Measurements from ENCODE around the gene ISG20. TPM values are rescaled to one million over a fixed set of nuclear protein-coding genes. Genes with fewer than 3 reads are reported as not detected.
A peak's percentile ranks its signal among the peaks of the same experiment; 100 is the strongest.

ISG20 gene
- polyA plus RNA-seq, 2 of the 4 experiments (the other 2 are of a cell fraction), result 7.2 to 47.4 TPM

DNA sequence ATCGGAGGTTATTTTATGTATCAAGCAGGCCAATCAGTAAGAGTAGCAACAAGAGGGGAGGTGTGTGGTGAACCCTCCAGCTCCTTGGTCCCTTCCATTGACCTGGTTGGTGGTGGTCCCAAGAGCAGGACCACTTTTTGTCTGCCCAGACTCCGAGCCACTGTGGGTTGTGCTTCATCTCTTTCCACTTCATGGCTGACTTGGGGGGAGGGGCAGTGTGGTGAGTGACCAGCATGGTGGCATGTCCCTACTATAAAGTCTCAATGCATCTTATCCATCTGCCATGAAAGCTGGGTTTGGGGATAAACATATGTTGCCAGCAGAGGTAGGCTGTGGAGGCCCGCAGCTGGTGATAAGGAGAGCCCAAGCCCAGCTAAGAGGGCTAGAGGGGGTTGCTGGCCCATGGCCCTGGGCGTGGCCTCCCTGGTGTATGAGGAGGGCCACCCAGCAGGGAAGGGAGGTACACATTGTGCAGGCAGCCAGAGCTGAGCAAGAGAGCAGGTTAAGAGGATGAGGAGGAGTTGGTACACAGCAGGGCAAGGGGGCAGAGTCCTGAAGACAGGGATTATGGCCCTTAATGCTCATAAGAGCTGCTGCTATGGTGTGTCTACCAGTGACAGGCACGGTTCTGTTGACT, 10.7 kb upstream of the ISG20 start:
- TF ChIP-seq EHF (CRISPR knock-in tag; IDR thresholded peaks at IDR 0.05), result no peak
- no peak for TF ChIP-seq NFE2L2 (conservative IDR thresholded peaks at IDR 0.05; ENCODE audit: low read length)
- no peak for TF ChIP-seq KDM5A (IDR thresholded peaks at IDR 0.05)
- no peak for TF ChIP-seq EHMT2 (IDR thresholded peaks at IDR 0.05; ENCODE audit: low read depth)
- TF ChIP-seq HOXB5 (CRISPR knock-in tag; IDR thresholded peaks at IDR 0.05), result no peak
- TF ChIP-seq SMC3 (IDR thresholded peaks at IDR 0.05), result no peak
- TF ChIP-seq FOSL2 (IDR thresholded peaks at IDR 0.05), result no peak
- TF ChIP-seq FOSL2 (CRISPR knock-in tag; IDR thresholded peaks at IDR 0.05), result 0 out of 2 replicates have a peak, but pooled peaks have one; percentile 2
- TF ChIP-seq HEYL (CRISPR knock-in tag; IDR thresholded peaks at IDR 0.05), result no peak
- POLR2A ChIA-PET, result no interaction called here
- ATAC-seq, result no peak

DNA sequence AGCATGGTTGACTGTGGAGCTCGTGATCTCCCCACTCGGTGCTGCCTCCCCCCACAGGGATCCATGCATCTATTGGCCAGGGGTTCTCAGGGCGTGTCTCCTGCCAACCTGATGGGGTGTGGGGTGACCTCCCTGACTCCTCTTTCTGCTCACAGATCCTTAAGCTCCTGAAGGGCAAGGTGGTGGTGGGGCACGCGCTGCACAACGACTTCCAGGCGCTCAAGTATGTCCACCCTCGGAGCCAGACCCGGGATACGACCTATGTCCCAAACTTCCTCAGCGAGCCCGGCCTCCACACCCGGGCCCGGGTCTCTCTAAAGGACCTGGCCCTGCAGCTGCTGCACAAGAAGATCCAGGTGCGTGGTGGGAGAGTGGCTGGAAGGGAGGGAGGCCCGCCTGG, 9.7 kb upstream of the ISG20 start:
- ChIA-PET POLR2A (no interaction called here), CTCF (no interaction called here)
- FAIRE-seq, result no peak
- no peak for DNase-seq (ENCODE audit: low read depth in 1 of 2, low spot score in 1 of 2)
- H3K4me1 ChIP-seq, result peaks cover 70% of the 10 kb centered on the region
- 0 out of 6 replicates have a peak overlapping the region, but pooled peaks of 1 of the 2 experiments have one; percentile 5 for H3K27ac ChIP-seq
- no peak overlapping the region for H3K4me3 ChIP-seq
- ATAC-seq, result no peak
- WGBS (ENCODE audit: missing lambda C conversion rate), result 94% methylated on average over 15 of the region's 16 CpGs
- no peaks in the 10 kb centered on the region for H3K9me3 ChIP-seq
- peak overlapping the region; percentile 59; the same call in 2 of the 3 replicates for H3K4me2 ChIP-seq
- TF ChIP-seq, protein P1, sequence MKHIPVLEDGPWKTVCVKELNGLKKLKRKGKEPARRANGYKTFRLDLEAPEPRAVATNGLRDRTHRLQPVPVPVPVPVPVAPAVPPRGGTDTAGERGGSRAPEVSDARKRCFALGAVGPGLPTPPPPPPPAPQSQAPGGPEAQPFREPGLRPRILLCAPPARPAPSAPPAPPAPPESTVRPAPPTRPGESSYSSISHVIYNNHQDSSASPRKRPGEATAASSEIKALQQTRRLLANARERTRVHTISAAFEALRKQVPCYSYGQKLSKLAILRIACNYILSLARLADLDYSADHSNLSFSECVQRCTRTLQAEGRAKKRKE (CRISPR knock-in tag; IDR thresholded peaks at IDR 0.05; ENCODE audit: low read depth), result no peak
- TF ChIP-seq, protein P2, sequence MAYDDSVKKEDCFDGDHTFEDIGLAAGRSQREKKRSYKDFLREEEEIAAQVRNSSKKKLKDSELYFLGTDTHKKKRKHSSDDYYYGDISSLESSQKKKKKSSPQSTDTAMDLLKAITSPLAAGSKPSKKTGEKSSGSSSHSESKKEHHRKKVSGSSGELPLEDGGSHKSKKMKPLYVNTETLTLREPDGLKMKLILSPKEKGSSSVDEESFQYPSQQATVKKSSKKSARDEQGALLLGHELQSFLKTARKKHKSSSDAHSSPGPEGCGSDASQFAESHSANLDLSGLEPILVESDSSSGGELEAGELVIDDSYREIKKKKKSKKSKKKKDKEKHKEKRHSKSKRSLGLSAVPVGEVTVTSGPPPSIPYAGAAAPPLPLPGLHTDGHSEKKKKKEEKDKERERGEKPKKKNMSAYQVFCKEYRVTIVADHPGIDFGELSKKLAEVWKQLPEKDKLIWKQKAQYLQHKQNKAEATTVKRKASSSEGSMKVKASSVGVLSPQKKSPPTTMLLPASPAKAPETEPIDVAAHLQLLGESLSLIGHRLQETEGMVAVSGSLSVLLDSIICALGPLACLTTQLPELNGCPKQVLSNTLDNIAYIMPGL (CRISPR knock-in tag; IDR thresholded peaks at IDR 0.05; ENCODE audit: borderline replicate concordance), result no peak

More for the DNA sequence above, 10.7 kb upstream of the ISG20 start:
- DNase-seq (ENCODE audit: low read depth in 1 of 2, low spot score in 1 of 2) (no peak), FAIRE-seq (no peak)
- Histone ChIP-seq H3K4me1 (peaks cover 79% of the 10 kb centered on the region), H3K4me2 (peak overlapping the region; percentile 16; the same call in 2 of the 3 replicates), H3K27ac (no peak overlapping the region), H3K9me3 (no peaks in the 10 kb centered on the region), H3K4me3 (no peak overlapping the region)
- CTCF ChIA-PET, result interaction anchor here (1.0 kb wide), 1 partner anchor 27 kb away, joined by 4 read pairs; no protein-coding TSS in a partner anchor
- WGBS (ENCODE audit: missing lambda C conversion rate), result 82% methylated on average over 5 of the region's 5 CpGs

DNA sequence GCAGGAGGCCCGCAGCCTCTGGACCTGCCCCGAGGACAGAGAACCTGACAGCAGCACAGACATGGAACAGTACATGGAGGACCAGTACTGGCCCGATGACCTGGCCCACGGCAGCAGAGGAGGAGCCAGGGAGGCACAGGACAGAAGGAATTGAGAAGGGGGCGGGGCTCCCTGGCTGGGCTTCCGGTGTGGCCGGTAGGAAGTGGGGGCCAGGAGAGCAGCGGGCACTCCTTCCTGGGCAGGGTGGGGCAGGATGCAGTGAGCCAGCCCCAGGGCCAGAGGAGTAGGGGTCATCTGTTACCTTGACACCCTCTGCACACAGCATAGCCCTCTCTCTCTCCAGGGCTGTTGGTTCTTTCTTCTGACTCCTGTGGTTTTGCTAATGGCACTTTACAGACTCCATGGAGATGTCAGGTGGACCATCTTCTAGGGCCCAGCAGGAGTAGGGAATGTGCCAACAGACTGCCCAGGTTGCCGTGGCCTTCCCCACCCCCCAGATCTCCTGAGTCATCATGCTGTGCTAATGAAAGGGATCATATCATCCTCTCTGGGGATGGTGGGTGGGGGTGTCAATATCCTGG, 8.6 kb upstream of the ISG20 start:
- H3K4me3 ChIP-seq, result peak overlapping the region; percentile 14
- CTCF ChIA-PET, result interaction anchor here (1.0 kb wide), 1 partner anchor 27 kb away, joined by 4 read pairs; no protein-coding TSS in a partner anchor
- ATAC-seq, result peak; percentile 63 to 67
- peak overlapping the region; percentile 31 to 61; a peak in 4 of 6 replicates for H3K27ac ChIP-seq
- TF ChIP-seq JUN (IDR thresholded peaks at IDR 0.05), result 0 out of 5 replicates have a peak, but pooled peaks of 1 of the 2 experiments have one; percentile 23
- TF ChIP-seq, protein P3, sequence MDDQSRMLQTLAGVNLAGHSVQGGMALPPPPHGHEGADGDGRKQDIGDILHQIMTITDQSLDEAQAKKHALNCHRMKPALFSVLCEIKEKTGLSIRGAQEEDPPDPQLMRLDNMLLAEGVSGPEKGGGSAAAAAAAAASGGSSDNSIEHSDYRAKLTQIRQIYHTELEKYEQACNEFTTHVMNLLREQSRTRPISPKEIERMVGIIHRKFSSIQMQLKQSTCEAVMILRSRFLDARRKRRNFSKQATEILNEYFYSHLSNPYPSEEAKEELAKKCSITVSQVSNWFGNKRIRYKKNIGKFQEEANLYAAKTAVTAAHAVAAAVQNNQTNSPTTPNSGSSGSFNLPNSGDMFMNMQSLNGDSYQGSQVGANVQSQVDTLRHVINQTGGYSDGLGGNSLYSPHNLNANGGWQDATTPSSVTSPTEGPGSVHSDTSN (IDR thresholded peaks at IDR 0.05), result no peak
- TF ChIP-seq FOSL2 (IDR thresholded peaks at IDR 0.05), result no peak
- 0 out of 2 replicates have a peak, but pooled peaks have one; percentile 33 for TF ChIP-seq FOSL2 (CRISPR knock-in tag; IDR thresholded peaks at IDR 0.05)
- peak; percentile 52 for TF ChIP-seq MAFK (IDR thresholded peaks at IDR 0.05; ENCODE audit: partially characterized antibody)
- TF ChIP-seq, protein P4, sequence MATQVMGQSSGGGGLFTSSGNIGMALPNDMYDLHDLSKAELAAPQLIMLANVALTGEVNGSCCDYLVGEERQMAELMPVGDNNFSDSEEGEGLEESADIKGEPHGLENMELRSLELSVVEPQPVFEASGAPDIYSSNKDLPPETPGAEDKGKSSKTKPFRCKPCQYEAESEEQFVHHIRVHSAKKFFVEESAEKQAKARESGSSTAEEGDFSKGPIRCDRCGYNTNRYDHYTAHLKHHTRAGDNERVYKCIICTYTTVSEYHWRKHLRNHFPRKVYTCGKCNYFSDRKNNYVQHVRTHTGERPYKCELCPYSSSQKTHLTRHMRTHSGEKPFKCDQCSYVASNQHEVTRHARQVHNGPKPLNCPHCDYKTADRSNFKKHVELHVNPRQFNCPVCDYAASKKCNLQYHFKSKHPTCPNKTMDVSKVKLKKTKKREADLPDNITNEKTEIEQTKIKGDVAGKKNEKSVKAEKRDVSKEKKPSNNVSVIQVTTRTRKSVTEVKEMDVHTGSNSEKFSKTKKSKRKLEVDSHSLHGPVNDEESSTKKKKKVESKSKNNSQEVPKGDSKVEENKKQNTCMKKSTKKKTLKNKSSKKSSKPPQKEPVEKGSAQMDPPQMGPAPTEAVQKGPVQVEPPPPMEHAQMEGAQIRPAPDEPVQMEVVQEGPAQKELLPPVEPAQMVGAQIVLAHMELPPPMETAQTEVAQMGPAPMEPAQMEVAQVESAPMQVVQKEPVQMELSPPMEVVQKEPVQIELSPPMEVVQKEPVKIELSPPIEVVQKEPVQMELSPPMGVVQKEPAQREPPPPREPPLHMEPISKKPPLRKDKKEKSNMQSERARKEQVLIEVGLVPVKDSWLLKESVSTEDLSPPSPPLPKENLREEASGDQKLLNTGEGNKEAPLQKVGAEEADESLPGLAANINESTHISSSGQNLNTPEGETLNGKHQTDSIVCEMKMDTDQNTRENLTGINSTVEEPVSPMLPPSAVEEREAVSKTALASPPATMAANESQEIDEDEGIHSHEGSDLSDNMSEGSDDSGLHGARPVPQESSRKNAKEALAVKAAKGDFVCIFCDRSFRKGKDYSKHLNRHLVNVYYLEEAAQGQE (IDR thresholded peaks at IDR 0.05), result no peak
- TF ChIP-seq, protein P5, sequence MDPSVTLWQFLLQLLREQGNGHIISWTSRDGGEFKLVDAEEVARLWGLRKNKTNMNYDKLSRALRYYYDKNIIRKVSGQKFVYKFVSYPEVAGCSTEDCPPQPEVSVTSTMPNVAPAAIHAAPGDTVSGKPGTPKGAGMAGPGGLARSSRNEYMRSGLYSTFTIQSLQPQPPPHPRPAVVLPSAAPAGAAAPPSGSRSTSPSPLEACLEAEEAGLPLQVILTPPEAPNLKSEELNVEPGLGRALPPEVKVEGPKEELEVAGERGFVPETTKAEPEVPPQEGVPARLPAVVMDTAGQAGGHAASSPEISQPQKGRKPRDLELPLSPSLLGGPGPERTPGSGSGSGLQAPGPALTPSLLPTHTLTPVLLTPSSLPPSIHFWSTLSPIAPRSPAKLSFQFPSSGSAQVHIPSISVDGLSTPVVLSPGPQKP (IDR thresholded peaks at IDR 0.05; ENCODE audit: low read depth, low read length), result no peak
- TF ChIP-seq, protein P6, sequence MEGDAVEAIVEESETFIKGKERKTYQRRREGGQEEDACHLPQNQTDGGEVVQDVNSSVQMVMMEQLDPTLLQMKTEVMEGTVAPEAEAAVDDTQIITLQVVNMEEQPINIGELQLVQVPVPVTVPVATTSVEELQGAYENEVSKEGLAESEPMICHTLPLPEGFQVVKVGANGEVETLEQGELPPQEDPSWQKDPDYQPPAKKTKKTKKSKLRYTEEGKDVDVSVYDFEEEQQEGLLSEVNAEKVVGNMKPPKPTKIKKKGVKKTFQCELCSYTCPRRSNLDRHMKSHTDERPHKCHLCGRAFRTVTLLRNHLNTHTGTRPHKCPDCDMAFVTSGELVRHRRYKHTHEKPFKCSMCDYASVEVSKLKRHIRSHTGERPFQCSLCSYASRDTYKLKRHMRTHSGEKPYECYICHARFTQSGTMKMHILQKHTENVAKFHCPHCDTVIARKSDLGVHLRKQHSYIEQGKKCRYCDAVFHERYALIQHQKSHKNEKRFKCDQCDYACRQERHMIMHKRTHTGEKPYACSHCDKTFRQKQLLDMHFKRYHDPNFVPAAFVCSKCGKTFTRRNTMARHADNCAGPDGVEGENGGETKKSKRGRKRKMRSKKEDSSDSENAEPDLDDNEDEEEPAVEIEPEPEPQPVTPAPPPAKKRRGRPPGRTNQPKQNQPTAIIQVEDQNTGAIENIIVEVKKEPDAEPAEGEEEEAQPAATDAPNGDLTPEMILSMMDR (IDR thresholded peaks at IDR 0.05), result no peak
- no peak for TF ChIP-seq HOXA7 (CRISPR knock-in tag; IDR thresholded peaks at IDR 0.05)
- TF ChIP-seq RFX5 (IDR thresholded peaks at IDR 0.05), result peak; percentile 74
- 42% methylated on average over 8 of the region's 9 CpGs for whole genome bisulfite sequencing (ENCODE audit: missing lambda C conversion rate)
- peak overlapping the region; percentile 59 for H3K4me2 ChIP-seq
- POLR2A ChIA-PET, result interaction anchor here (0.8 kb wide), 1 partner anchor 9 kb away, joined by 4 read pairs; the partner anchor contains the start of gene AEN
- no peak for FAIRE-seq
- peak in 1 of 2 experiments; percentile 53 for DNase-seq (ENCODE audit: low read depth in 1 of 2, low spot score in 1 of 2)
- H3K4me1 ChIP-seq, result peaks cover 67% of the 10 kb centered on the region
- H3K9me3 ChIP-seq, result no peaks in the 10 kb centered on the region

Measured in A549 (cell line).